AG04450 (cell line): Measurements from ENCODE around the gene USP10. TPM values are rescaled to one million over a fixed set of nuclear protein-coding genes. Genes with fewer than 3 reads are reported as not detected.

Experiments
- CTCF ChIA-PET: fragments of 300-600, 350-600 bp; formaldehyde crosslinking; extraction: SDS; loops from one replicate; lab custom pipeline; 2022; ENCODE audit warnings: antibody characterized with exemption, inconsistent platforms; lab: Charles Lee
- POLR2A ChIA-PET: fragments of 350-600 bp; formaldehyde crosslinking; extraction: SDS; loops from one replicate; lab custom pipeline; 2021; ENCODE audit warnings: antibody characterized with exemption, inconsistent platforms; lab: Yijun Ruan, JAX
- DNase-seq: peaks from one replicate; pipeline ENCODE4 v3.0.0-alpha.2; 2011; ENCODE audit warnings: low read depth, low spot score
- H3K27ac ChIP-seq: one replicate; pipeline ENCODE4 v1.5.1; 2012; ENCODE audit warnings: low read depth, low read length, control low read depth
- H3K27me3 ChIP-seq: one replicate; pipeline ENCODE4 v1.6.0; 2012; ENCODE audit warnings: low read length; ENCODE audit not compliant: control insufficient read depth, insufficient read depth
- H3K4me3 ChIP-seq: 2 replicates; pipeline ENCODE4 v1.5.1; 2011; ENCODE audit warnings: mild to moderate bottlenecking, low read depth, low read length, control low read depth
- H3K9me3 ChIP-seq: 2 replicates; pipeline ENCODE4 v1.5.1; 2012; ENCODE audit warnings: low read length; ENCODE audit not compliant: control insufficient read depth, insufficient read depth
- polyA plus RNA-seq: library from polyadenylated mRNA; depleted of rRNA; stranded (reverse); fragments of >200 nt; gene quantifications from 2 replicates; pipeline ENCODE4 v1.2.3, GENCODE V29; 2011
- TF ChIP-seq, protein P1 (sequence below): IDR thresholded peaks from 2 replicates; pipeline ENCODE4 v1.5.1; 2011; ENCODE audit warnings: low read depth, low read length, control low read depth, inconsistent platforms

USP10 gene
- polyA plus RNA-seq, 1 experiment: 54.9 TPM

DNA sequence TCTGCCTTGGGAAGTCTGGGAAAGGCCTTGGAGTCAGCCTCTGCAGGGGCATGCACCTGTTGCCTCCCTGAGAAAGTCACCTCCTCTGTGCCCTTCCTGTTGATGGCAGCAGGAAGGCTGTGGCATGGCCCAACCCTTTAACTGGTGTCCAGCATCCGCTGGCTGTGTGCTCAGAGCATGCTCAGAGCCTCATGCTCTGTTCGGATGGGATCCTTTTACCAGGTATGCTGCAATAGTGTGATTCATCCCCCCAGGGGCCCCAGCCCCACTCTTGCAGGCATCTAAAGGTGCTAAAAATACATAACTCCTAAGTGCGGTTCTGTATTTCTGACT lies 26.6 kb upstream of the USP10 start:
- TF ChIP-seq, protein P1, sequence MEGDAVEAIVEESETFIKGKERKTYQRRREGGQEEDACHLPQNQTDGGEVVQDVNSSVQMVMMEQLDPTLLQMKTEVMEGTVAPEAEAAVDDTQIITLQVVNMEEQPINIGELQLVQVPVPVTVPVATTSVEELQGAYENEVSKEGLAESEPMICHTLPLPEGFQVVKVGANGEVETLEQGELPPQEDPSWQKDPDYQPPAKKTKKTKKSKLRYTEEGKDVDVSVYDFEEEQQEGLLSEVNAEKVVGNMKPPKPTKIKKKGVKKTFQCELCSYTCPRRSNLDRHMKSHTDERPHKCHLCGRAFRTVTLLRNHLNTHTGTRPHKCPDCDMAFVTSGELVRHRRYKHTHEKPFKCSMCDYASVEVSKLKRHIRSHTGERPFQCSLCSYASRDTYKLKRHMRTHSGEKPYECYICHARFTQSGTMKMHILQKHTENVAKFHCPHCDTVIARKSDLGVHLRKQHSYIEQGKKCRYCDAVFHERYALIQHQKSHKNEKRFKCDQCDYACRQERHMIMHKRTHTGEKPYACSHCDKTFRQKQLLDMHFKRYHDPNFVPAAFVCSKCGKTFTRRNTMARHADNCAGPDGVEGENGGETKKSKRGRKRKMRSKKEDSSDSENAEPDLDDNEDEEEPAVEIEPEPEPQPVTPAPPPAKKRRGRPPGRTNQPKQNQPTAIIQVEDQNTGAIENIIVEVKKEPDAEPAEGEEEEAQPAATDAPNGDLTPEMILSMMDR: no peak
- H3K27ac ChIP-seq: no peak overlapping the region
- no peaks in the 10 kb centered on the region for H3K9me3 ChIP-seq
- ChIA-PET POLR2A (no interaction called here), CTCF (interaction anchor here (0.6 to 4.1 kb wide), 23 partner anchors 7 to 942 kb away, joined by 3 to 72 read pairs (median 7); no protein-coding TSS in a partner anchor)
- no peaks in the 10 kb centered on the region for H3K27me3 ChIP-seq
- H3K4me3 ChIP-seq: no peak overlapping the region
- no peak for DNase-seq

DNA sequence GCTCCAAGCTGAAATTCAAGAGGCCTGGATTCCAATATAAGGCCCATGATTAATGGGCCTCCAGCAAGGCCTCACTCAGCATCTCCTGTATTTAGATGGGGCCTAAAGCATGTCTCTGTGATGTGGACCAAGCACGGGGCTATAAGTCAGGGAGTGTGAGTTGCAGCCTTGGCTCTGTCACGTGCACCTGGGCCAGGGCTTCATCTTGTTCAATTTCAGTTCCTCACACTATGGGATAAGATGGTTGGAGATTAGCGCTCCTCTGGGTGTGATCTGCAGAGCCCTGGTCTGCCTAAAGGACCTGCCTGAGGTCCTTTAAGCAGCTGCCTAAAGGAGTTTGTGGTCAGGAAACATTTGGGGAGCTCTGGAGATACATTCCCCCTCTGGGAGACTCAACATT lies 26.2 kb upstream of the USP10 start:
- no peak for DNase-seq
- no peaks in the 10 kb centered on the region for H3K27me3 ChIP-seq
- POLR2A ChIA-PET: no interaction called here
- no peaks in the 10 kb centered on the region for H3K9me3 ChIP-seq
- TF ChIP-seq, protein P1: no peak
- CTCF ChIA-PET: interaction anchor here (0.9 to 4.1 kb wide), 8 partner anchors 11 to 66 kb away, joined by 4 to 72 read pairs (median 16); no protein-coding TSS in a partner anchor
- no peak overlapping the region for H3K27ac ChIP-seq
- no peak overlapping the region for H3K4me3 ChIP-seq

GRCh38 chr16:84675423-84675822 lies 24.4 kb upstream of the USP10 start:
- Histone ChIP-seq H3K9me3 (no peaks in the 10 kb centered on the region), H3K27me3 (no peaks in the 10 kb centered on the region), H3K27ac (no peak overlapping the region), H3K4me3 (no peak overlapping the region)
- no peak for DNase-seq
- ChIA-PET POLR2A (no interaction called here), CTCF (no interaction called here)
- TF ChIP-seq, protein P1: no peak

DNA sequence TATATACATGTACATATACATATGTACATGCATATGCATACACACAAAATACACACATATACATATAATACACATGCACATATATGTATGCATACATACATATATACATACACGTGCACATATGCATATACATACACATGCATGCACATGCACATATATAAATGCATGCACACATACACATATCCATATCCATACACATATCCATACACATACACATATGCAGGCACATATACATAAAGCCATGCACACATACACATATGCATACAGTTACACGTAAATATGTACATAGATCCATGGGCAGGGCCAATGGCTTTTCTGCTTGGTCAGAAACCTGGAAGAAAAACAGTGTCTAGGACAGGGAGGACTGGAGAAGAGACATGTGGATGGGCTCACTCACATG lies 23.9 kb upstream of the USP10 start:
- Histone ChIP-seq H3K27ac (no peak overlapping the region), H3K9me3 (no peaks in the 10 kb centered on the region), H3K4me3 (no peak overlapping the region), H3K27me3 (no peaks in the 10 kb centered on the region)
- no peak for DNase-seq
- POLR2A ChIA-PET: no interaction called here
- TF ChIP-seq, protein P1: no peak
- CTCF ChIA-PET: no interaction called here

DNA sequence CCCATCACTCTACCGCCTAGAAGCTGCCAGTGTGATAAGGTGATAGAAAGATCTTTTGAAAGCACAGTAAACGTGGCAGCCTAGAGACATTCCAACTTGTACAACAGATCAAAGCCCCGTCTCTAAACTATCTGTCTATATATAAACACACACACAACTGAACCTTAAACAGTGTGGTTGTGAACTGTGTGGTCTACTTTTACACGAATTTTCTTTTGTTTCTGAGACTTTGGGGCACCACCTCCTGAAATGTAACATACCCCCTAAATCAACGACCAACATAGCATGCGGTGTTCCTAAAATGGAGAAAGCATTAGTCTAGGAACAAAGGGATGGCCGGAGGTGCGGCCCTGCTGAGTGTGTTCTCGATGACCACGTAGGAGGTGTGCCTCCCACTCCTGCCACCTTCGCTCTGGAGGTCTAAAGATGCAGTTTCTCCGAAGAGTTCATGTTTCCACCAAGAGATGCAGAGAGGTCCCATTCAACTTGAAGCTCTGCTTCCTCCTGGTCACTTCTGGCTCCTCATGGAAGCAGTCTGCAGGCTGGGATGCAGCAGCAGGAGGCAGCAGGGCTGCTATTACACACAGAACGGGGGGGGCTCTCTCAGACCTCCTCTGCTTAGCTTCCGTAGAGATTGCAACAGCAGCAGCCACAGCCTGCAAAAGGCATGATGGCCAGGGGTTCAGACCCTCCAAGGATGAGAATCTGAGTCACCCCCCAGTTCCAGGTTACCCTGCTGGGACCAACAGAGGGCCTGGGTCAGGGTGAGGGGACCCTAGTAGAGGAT lies 22.6 kb upstream of the USP10 start:
- no peak overlapping the region for H3K27ac ChIP-seq
- H3K27me3 ChIP-seq: no peaks in the 10 kb centered on the region
- TF ChIP-seq, protein P1: peak; percentile 14; the same call in 1 of the 2 replicates
- DNase-seq: no peak
- no peaks in the 10 kb centered on the region for H3K9me3 ChIP-seq
- H3K4me3 ChIP-seq: no peak overlapping the region
- CTCF ChIA-PET: interaction anchor here (0.7 to 1.2 kb wide), 4 partner anchors 10 to 69 kb away, joined by 3 to 5 read pairs (median 4); no protein-coding TSS in a partner anchor
- POLR2A ChIA-PET: interaction anchor here (1.2 kb wide), 1 partner anchor 12 kb away, joined by 3 read pairs; no protein-coding TSS in a partner anchor
